WERI-Rb-1 (cell line): Measurements from ENCODE around the gene TANK.

ENCODE experiments used
- DNase-seq: peaks from one replicate; pipeline ENCODE4 v3.0.0-alpha.2; 2020
- H3K27ac ChIP-seq: fragments of 250-450 bp; sonication (Bioruptor Pico); 2 replicates; pipeline ENCODE4 v1.5.1; 2020; ENCODE audit warnings: mild to moderate bottlenecking, moderate library complexity
- H3K27me3 ChIP-seq: fragments of 250-450 bp; sonication (Bioruptor Pico); 2 replicates; pipeline ENCODE4 v1.5.1; 2021; ENCODE audit warnings: mild to moderate bottlenecking, low read depth, moderate library complexity; ENCODE audit not compliant: insufficient read depth, severe bottlenecking
- H3K36me3 ChIP-seq: fragments of 250-450 bp; sonication (Bioruptor Pico); 2 replicates; pipeline ENCODE4 v1.5.1; 2020; ENCODE audit warnings: mild to moderate bottlenecking, moderate library complexity
- H3K4me3 ChIP-seq: 2 replicates; pipeline ENCODE4 v1.5.1; 2011; ENCODE audit warnings: low read depth, mild to moderate bottlenecking, control low read depth, low read length
- H3K9me3 ChIP-seq: fragments of 250-450 bp; sonication (Bioruptor Pico); 2 replicates; pipeline ENCODE4 v1.5.1; 2021; ENCODE audit warnings: mild to moderate bottlenecking, moderate library complexity; ENCODE audit not compliant: severe bottlenecking
- TF ChIP-seq, protein P1 (sequence below): IDR thresholded peaks from 2 replicates; pipeline ENCODE4 v1.5.1; 2011; ENCODE audit warnings: low read depth, mild to moderate bottlenecking, control low read depth, inconsistent platforms, low read length

The TANK gene

DNA sequence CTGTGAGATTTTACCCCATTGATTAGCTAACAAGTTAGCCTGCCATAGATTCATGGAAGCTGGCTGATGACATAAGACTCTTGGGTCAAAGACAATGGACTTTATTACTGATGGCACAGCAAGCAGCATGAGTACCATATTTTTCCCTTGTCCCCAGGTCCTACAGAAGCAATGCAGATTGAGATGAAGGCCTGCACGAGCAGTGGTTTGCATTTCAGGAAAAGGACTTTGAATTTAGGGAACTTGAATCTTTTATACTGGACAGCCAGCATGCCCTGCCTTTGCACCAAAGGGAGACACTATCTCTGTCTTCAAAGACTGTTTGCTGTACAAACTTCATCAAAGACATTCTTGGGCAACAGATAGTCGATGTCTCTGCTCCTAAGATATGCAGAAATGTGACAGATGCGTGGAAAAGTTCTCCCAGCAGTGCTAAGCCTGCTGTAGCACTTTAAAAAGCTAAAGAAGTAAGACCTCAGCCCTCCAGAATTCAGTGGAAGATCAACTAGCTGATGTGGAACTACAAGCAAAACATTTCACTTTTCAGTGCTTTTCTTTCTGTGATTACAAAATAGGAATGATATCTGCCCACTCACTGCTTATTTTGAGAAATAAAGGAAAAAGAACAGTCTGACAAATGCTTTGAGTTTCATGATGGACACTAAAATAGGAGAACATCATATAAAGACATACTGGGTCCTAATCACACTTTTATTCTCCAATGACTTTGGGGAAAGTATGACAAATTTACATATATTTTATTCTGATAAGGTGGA is 44.4 kb upstream of the TANK start:
- Histone ChIP-seq H3K27ac (no peak overlapping the region), H3K27me3 (no peaks in the 10 kb centered on the region), H3K9me3 (no peaks in the 10 kb centered on the region), H3K4me3 (no peak overlapping the region), H3K36me3 (no peaks in the 10 kb centered on the region)
- TF ChIP-seq, protein P1, sequence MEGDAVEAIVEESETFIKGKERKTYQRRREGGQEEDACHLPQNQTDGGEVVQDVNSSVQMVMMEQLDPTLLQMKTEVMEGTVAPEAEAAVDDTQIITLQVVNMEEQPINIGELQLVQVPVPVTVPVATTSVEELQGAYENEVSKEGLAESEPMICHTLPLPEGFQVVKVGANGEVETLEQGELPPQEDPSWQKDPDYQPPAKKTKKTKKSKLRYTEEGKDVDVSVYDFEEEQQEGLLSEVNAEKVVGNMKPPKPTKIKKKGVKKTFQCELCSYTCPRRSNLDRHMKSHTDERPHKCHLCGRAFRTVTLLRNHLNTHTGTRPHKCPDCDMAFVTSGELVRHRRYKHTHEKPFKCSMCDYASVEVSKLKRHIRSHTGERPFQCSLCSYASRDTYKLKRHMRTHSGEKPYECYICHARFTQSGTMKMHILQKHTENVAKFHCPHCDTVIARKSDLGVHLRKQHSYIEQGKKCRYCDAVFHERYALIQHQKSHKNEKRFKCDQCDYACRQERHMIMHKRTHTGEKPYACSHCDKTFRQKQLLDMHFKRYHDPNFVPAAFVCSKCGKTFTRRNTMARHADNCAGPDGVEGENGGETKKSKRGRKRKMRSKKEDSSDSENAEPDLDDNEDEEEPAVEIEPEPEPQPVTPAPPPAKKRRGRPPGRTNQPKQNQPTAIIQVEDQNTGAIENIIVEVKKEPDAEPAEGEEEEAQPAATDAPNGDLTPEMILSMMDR: no peak
- no peak for DNase-seq

DNA sequence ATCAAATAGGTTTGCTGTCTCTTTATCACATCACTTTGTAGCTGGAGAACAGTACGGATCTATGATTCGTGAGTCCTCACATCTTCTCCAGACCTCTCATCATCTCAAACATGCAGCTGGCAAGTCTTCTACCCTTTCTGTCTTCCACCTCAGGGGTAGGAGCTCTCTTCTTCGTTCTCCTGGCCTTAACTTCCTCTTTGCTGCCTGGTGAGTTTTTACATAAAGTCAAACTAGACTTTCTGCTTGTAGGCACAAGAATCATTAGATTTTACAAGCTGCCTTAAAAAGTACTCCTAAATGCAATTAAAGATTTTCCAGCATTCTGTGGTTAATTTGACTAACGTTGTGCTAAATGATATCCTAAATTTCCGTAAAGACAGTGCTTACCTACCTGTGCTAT is 43.7 kb upstream of the TANK start:
- Histone ChIP-seq H3K4me3 (no peak overlapping the region), H3K9me3 (no peaks in the 10 kb centered on the region), H3K36me3 (no peaks in the 10 kb centered on the region), H3K27me3 (no peaks in the 10 kb centered on the region), H3K27ac (no peak overlapping the region)
- DNase-seq: no peak
- TF ChIP-seq, protein P1: no peak

DNA sequence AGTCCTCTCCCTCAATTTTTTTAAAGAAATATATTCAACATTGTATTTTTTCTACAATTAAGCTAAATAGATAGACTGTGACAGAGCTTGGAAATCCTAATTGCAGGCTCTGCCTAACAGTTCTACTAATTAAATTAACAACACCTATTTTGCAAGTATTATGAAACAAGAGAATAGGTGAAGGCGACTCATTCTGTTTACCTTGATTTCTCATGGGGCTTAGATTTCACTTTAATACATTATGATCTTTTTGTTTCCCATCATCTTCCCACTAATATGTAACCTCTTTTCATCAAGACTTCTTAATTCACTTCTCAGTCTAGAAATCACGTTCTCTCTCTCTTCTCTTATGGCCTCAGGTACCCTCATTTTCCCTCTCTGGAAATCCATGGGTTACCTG is 42.7 kb upstream of the TANK start:
- Histone ChIP-seq H3K4me3 (no peak overlapping the region), H3K9me3 (no peaks in the 10 kb centered on the region), H3K36me3 (no peaks in the 10 kb centered on the region), H3K27me3 (no peaks in the 10 kb centered on the region), H3K27ac (no peak overlapping the region)
- DNase-seq: no peak
- TF ChIP-seq, protein P1: no peak

DNA sequence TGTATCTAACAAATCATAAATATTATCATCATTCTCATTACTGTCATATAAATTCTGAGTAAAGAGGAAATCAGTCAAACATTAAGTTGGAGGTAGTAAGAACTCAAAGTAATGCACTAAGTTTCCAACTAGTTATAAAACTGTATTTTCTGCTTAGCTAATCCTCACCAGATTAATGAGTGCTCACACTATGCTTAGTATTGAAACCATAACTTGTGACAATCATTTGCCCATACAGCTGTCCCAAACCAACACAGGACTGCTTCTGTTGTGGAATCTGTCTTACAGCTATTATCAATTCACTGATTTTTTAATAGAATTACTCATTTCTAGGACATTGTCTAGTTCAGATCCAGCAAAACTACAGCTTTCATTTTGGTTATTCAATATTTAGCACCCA is 41.5 kb upstream of the TANK start:
- DNase-seq: no peak
- H3K27ac ChIP-seq: no peak overlapping the region
- TF ChIP-seq, protein P1: no peak
- H3K27me3 ChIP-seq: no peaks in the 10 kb centered on the region
- H3K36me3 ChIP-seq: no peaks in the 10 kb centered on the region
- H3K9me3 ChIP-seq: no peaks in the 10 kb centered on the region
- H3K4me3 ChIP-seq: no peak overlapping the region

DNA sequence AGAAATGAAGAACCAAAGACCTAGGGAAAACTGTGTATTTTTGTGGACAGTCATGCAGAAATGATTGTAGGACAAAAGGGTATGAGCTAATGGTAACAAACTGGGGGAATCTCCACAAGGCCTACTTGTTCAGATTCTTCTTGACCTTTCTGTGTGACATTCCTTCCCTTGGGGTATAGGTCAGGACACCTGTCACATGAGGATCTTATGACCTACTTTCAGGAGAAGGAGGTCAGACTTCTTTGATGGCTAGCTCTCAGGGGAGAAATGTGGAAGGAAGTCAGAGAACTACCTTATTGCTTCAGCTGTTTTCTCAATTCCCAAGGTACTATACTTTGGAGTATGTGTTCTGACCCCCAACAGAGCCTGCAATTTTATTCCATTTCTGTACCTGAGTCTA is 40.7 kb upstream of the TANK start:
- no peak for DNase-seq
- H3K4me3 ChIP-seq: no peak overlapping the region
- H3K27ac ChIP-seq: no peak overlapping the region
- H3K9me3 ChIP-seq: no peaks in the 10 kb centered on the region
- no peaks in the 10 kb centered on the region for H3K27me3 ChIP-seq
- TF ChIP-seq, protein P1: no peak
- no peaks in the 10 kb centered on the region for H3K36me3 ChIP-seq

DNA sequence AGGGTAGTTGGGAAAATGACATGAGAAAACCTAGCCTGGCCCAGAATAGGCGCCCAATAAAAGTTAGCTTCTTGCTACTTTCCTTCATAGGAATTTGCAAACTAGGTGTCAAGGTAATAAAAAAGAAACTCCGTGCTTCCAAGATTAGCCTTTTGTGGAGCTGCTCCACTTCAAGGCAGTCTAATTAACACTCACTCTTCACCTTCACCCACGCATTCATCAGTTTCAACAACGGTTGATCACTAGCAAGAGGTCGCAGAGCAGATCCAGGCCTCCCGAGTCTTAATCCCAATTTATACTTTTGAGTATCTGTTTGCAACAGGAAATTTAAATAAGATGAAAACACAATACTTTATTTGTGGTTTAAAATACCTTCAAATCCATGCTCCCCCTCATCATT is 39.5 kb upstream of the TANK start:
- Histone ChIP-seq H3K36me3 (no peaks in the 10 kb centered on the region), H3K27ac (no peak overlapping the region), H3K4me3 (no peak overlapping the region), H3K9me3 (no peaks in the 10 kb centered on the region), H3K27me3 (no peaks in the 10 kb centered on the region)
- no peak for DNase-seq
- TF ChIP-seq, protein P1: no peak
